Stimulated activated memory B cell treated with anti-CD40 and anti-IgM and Interleukin-4, amounts not matched to agents 10 μg/mL and 1 μg/mL and 100 μg/mL, for 72 hours (primary cell): ENCODE results near the gene DTX3L.
A peak's percentile ranks its signal among the peaks of the same experiment; 100 is the strongest.

Source experiments
- ATAC-seq: fragments of 150-1000 bp; cut with Tn5 transposase; 2 replicates; pipeline ENCODE4 v1.10.0; 2021
- H3K27ac Mint-ChIP-seq: one replicate; pipeline ENCODE4 v1.8.0; 2022; ENCODE audit warnings: mild to moderate bottlenecking, mixed read lengths
- H3K27me3 Mint-ChIP-seq: one replicate; pipeline ENCODE4 v1.8.0; 2022; ENCODE audit warnings: mixed read lengths
- H3K36me3 Mint-ChIP-seq: one replicate; pipeline ENCODE4 v1.8.0; 2022; ENCODE audit warnings: mixed read lengths
- H3K4me1 Mint-ChIP-seq: one replicate; pipeline ENCODE4 v1.8.0; 2022; ENCODE audit warnings: mixed read lengths
- H3K4me3 Mint-ChIP-seq: one replicate; pipeline ENCODE4 v1.8.0; 2022; ENCODE audit warnings: mild to moderate bottlenecking, moderate library complexity, mixed read lengths
- H3K9me3 Mint-ChIP-seq: one replicate; pipeline ENCODE4 v1.8.0; 2022; ENCODE audit warnings: mixed read lengths

The DTX3L gene

GRCh38 chr3:122578069-122578740 lies 14.1 kb downstream of the DTX3L start:
- Mint-ChIP-seq H3K27ac (peak overlapping the region; percentile 100), H3K4me3 (peak overlapping the region; percentile 99), H3K4me1 (peaks cover 57% of the 10 kb centered on the region), H3K9me3 (peaks cover 11% of the 10 kb centered on the region), H3K27me3 (no peaks in the 10 kb centered on the region), H3K36me3 (peaks cover 29% of the 10 kb centered on the region)
- no peak for ATAC-seq

GRCh38 chr3:122580470-122580869 lies 16.3 kb downstream of the DTX3L start:
- H3K9me3 Mint-ChIP-seq: peaks cover 17% of the 10 kb centered on the region
- H3K36me3 Mint-ChIP-seq: peaks cover 51% of the 10 kb centered on the region
- no peak for ATAC-seq
- H3K4me1 Mint-ChIP-seq: peaks cover 49% of the 10 kb centered on the region
- no peaks in the 10 kb centered on the region for H3K27me3 Mint-ChIP-seq
- H3K27ac Mint-ChIP-seq: peak overlapping the region; percentile 50
- peak overlapping the region; percentile 50 for H3K4me3 Mint-ChIP-seq

GRCh38 chr3:122581622-122582021 lies 17.5 kb downstream of the DTX3L start:
- no peak for ATAC-seq
- H3K4me3 Mint-ChIP-seq: no peak overlapping the region
- H3K36me3 Mint-ChIP-seq: peaks cover 53% of the 10 kb centered on the region
- H3K27ac Mint-ChIP-seq: peak overlapping the region; percentile 50
- peaks cover 49% of the 10 kb centered on the region for H3K4me1 Mint-ChIP-seq
- peaks cover 17% of the 10 kb centered on the region for H3K9me3 Mint-ChIP-seq
- H3K27me3 Mint-ChIP-seq: no peaks in the 10 kb centered on the region

- Mint-ChIP-seq H3K36me3 (peaks cover 53% of the 10 kb centered on the region), H3K9me3 (peaks cover 17% of the 10 kb centered on the region), H3K27me3 (no peaks in the 10 kb centered on the region), H3K4me1 (peaks cover 47% of the 10 kb centered on the region), H3K27ac (no peak overlapping the region), H3K4me3 (no peak overlapping the region)
- ATAC-seq: no peak
These were observed 18.3 kb downstream of the DTX3L start for GRCh38 chr3:122582390-122582789.

GRCh38 chr3:122586098-122586497 lies 22.0 kb downstream of the DTX3L start:
- no peak overlapping the region for H3K4me3 Mint-ChIP-seq
- H3K36me3 Mint-ChIP-seq: peaks cover 50% of the 10 kb centered on the region
- peaks cover 17% of the 10 kb centered on the region for H3K9me3 Mint-ChIP-seq
- no peaks in the 10 kb centered on the region for H3K27me3 Mint-ChIP-seq
- H3K4me1 Mint-ChIP-seq: peaks cover 72% of the 10 kb centered on the region
- peak overlapping the region; percentile 66 for H3K27ac Mint-ChIP-seq
- ATAC-seq: no peak

GRCh38 chr3:122586773-122587485 lies 22.8 kb downstream of the DTX3L start:
- Mint-ChIP-seq H3K4me1 (peaks cover 64% of the 10 kb centered on the region), H3K9me3 (peaks cover 11% of the 10 kb centered on the region), H3K27ac (peak overlapping the region; percentile 66), H3K27me3 (no peaks in the 10 kb centered on the region), H3K36me3 (peaks cover 43% of the 10 kb centered on the region), H3K4me3 (no peak overlapping the region)
- ATAC-seq: no peak

- H3K27me3 Mint-ChIP-seq: no peaks in the 10 kb centered on the region
- peaks cover 64% of the 10 kb centered on the region for H3K4me1 Mint-ChIP-seq
- no peak for ATAC-seq
- peak overlapping the region; percentile 66 for H3K27ac Mint-ChIP-seq
- H3K36me3 Mint-ChIP-seq: peaks cover 43% of the 10 kb centered on the region
- H3K4me3 Mint-ChIP-seq: no peak overlapping the region
- H3K9me3 Mint-ChIP-seq: peaks cover 8% of the 10 kb centered on the region
These were observed 23.4 kb downstream of the DTX3L start for GRCh38 chr3:122587572-122587971.

DNA sequence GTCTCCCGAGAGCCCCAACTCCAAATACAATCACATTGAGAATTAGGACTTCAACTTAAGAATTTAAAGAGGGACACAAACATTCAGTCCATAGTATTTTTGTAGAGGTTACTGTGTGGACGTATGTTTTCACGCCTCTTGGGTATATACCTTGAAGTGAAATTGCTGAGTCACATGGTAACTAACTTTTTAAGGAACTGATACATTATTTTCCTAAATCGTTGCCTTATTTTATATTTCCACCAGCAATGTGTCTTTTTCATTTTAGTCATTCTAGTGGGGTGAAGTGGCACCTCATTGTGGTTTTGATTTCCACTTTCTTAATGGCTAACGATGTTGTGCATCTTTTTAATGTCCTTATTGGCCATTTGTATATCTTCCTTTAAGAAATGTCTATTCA lies 25.2 kb downstream of the DTX3L start:
- peaks cover 62% of the 10 kb centered on the region for H3K4me1 Mint-ChIP-seq
- peak overlapping the region; percentile 84 for H3K27ac Mint-ChIP-seq
- ATAC-seq: peak; percentile 64
- H3K9me3 Mint-ChIP-seq: peaks cover under 1% of the 10 kb centered on the region
- no peak overlapping the region for H3K4me3 Mint-ChIP-seq
- H3K27me3 Mint-ChIP-seq: no peaks in the 10 kb centered on the region
- peaks cover 28% of the 10 kb centered on the region for H3K36me3 Mint-ChIP-seq

DNA sequence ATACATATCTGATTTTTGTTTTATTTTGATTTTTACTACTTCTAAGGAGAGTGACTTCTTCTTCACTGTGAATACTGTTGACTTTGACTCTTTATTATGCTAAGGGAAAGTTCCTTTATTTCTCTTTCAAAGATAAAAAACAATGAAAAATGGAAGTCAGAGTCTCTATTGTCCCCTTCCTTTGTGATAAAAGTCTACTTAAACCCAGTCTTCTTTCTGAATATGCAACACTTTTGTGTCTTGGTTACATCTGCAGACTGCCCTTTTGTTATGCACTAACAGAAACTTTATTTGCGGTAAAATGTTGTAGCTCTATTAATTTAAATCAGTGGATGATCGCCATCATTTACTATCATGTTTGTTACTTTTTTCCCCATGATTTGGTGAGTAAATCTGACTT lies 26.5 kb downstream of the DTX3L start:
- H3K4me3 Mint-ChIP-seq: no peak overlapping the region
- H3K36me3 Mint-ChIP-seq: peaks cover 23% of the 10 kb centered on the region
- peaks cover 64% of the 10 kb centered on the region for H3K4me1 Mint-ChIP-seq
- H3K27ac Mint-ChIP-seq: peak overlapping the region; percentile 84
- no peaks in the 10 kb centered on the region for H3K9me3 Mint-ChIP-seq
- H3K27me3 Mint-ChIP-seq: no peaks in the 10 kb centered on the region
- no peak for ATAC-seq

- Mint-ChIP-seq H3K9me3 (peaks cover 3% of the 10 kb centered on the region), H3K27me3 (no peaks in the 10 kb centered on the region), H3K36me3 (peaks cover 34% of the 10 kb centered on the region), H3K4me1 (peaks cover 44% of the 10 kb centered on the region), H3K4me3 (no peak overlapping the region), H3K27ac (no peak overlapping the region)
- ATAC-seq: no peak
These were observed 29.9 kb downstream of the DTX3L start for GRCh38 chr3:122594025-122594424.

- Mint-ChIP-seq H3K4me3 (no peak overlapping the region), H3K36me3 (peaks cover 47% of the 10 kb centered on the region), H3K9me3 (peaks cover 3% of the 10 kb centered on the region), H3K27me3 (no peaks in the 10 kb centered on the region), H3K4me1 (peaks cover 52% of the 10 kb centered on the region), H3K27ac (peak overlapping the region; percentile 77)
- ATAC-seq: no peak
These were observed 34.0 kb downstream of the DTX3L start for GRCh38 chr3:122598151-122598550.

DNA sequence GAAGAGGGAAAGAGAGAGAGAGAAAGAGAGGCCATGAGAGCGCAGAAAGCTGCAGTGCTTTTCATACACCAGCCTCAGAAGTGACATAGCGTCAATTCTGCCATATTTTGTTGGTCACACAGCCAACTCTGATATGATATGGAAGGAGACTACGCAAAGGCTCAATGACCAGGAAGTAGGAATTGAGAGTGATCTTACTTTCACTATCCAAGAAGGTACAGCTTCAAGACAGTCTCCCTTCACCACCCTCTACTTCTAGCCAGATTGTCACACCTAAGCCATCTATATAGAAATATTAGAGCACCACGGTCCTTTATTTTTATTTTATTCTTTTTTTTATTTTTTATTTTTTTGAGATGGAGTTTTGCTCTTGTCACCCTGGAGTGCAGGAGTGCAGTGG lies 34.4 kb downstream of the DTX3L start:
- peaks cover 51% of the 10 kb centered on the region for H3K36me3 Mint-ChIP-seq
- H3K4me3 Mint-ChIP-seq: no peak overlapping the region
- no peak for ATAC-seq
- peak overlapping the region; percentile 77 for H3K27ac Mint-ChIP-seq
- H3K27me3 Mint-ChIP-seq: no peaks in the 10 kb centered on the region
- peaks cover 56% of the 10 kb centered on the region for H3K4me1 Mint-ChIP-seq
- peaks cover 3% of the 10 kb centered on the region for H3K9me3 Mint-ChIP-seq

GRCh38 chr3:122602011-122602710 lies 38.0 kb downstream of the DTX3L start:
- H3K27ac Mint-ChIP-seq: no peak overlapping the region
- ATAC-seq: no peak
- H3K4me1 Mint-ChIP-seq: peaks cover 50% of the 10 kb centered on the region
- H3K4me3 Mint-ChIP-seq: no peak overlapping the region
- peaks cover 32% of the 10 kb centered on the region for H3K36me3 Mint-ChIP-seq
- no peaks in the 10 kb centered on the region for H3K27me3 Mint-ChIP-seq
- no peaks in the 10 kb centered on the region for H3K9me3 Mint-ChIP-seq

DNA sequence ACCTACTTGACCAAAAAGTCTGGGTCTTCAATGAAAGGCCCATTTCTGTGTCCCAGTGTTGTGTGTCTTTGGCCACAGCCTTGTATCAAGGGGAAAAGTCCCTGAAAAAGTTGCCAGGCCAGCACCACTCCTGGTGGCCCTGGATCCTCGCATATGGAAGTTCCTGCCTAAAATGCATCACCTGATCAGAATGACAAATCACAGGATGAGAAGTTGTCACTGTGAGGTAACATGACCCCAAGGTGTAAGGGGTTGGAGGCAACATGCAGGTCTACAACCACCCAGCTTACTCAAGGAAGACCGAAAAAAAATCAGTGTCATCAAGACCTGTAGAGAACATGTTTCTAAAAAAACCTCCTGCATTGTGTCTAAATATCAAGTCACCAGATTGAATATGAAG lies 38.9 kb downstream of the DTX3L start:
- Mint-ChIP-seq H3K9me3 (no peaks in the 10 kb centered on the region), H3K27me3 (no peaks in the 10 kb centered on the region), H3K4me3 (no peak overlapping the region), H3K27ac (no peak overlapping the region), H3K4me1 (peaks cover 56% of the 10 kb centered on the region), H3K36me3 (peaks cover 39% of the 10 kb centered on the region)
- ATAC-seq: no peak

DNA sequence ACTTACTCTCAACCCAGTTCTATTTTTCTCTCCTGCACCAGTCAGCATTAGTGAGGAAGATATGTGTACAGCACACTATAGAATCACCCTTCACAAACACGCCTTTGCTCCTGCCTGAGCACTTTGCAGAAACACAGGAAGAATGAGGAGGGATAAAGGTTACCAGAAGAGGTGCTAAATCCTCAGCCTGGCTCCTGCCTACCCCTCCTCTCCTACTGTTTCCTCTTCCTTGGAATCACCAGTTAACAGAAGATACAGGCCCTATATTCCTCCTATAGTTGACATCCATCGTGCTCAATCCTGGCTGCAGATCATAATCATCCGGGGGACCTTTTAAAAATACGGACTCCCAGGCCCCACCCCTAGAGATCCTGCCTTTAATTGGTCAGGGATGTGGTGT lies 42.2 kb downstream of the DTX3L start:
- Mint-ChIP-seq H3K27ac (no peak overlapping the region), H3K36me3 (peaks cover 41% of the 10 kb centered on the region), H3K9me3 (no peaks in the 10 kb centered on the region), H3K4me3 (no peak overlapping the region), H3K27me3 (no peaks in the 10 kb centered on the region), H3K4me1 (peaks cover 51% of the 10 kb centered on the region)
- ATAC-seq: no peak
